BJ (cell line): Measurements from ENCODE around the gene PGM3. TPM values are rescaled to one million over a fixed set of nuclear protein-coding genes. Genes with fewer than 3 reads are reported as not detected.
A peak's percentile ranks its signal among the peaks of the same experiment; 100 is the strongest.
"Not testable (repeated sequence)": the region's sequence is repeated elsewhere in the genome, so short reads cannot be mapped to it uniquely, and the experiment has no call there.

Experiments
- CTCF ChIA-PET: fragments of 350-600 bp; formaldehyde crosslinking; extraction: SDS; loops from one replicate; lab custom pipeline; 2021; ENCODE audit warnings: antibody characterized with exemption, inconsistent platforms; lab: Yijun Ruan, JAX
- POLR2A ChIA-PET: fragments of 300-600 bp; sonication (Branson Sonifier 250); formaldehyde crosslinking; extraction: SDS; loops from one replicate; lab custom pipeline; 2021; ENCODE audit warnings: antibody characterized with exemption; lab: Charles Lee
- DNase-seq: peaks from one replicate; pipeline ENCODE4 v3.0.0-alpha.2; 2011; ENCODE audit warnings: low read depth
- H3K27me3 ChIP-seq: 2 replicates; pipeline ENCODE4 v1.6.0; 2011; ENCODE audit warnings: low read length; ENCODE audit not compliant: control insufficient read depth, insufficient read depth
- H3K36me3 ChIP-seq: 2 replicates; pipeline ENCODE4 v1.5.1; 2011; ENCODE audit warnings: low read length; ENCODE audit not compliant: control insufficient read depth, insufficient read depth
- H3K4me3 ChIP-seq: 2 replicates; pipeline ENCODE4 v1.5.1; 2011; ENCODE audit warnings: low read depth, mild to moderate bottlenecking, control low read depth, low read length
- CTCF ChIP-seq: IDR thresholded peaks from 2 replicates; pipeline ENCODE4 v1.5.1; 2011; ENCODE audit warnings: low read depth, mild to moderate bottlenecking, control low read depth, inconsistent platforms, low read length, moderate library complexity; ENCODE audit not compliant: insufficient read depth
- polyA plus RNA-seq: library from polyadenylated mRNA; depleted of rRNA; stranded (reverse); fragments of >200 nt; gene quantifications from 2 replicates; pipeline ENCODE4 v1.2.3, GENCODE V29; 2011

The PGM3 gene
- polyA plus RNA-seq, 1 experiment = 74.4 TPM

GRCh38 chr6:83192456-83192855, 609 bp downstream of the PGM3 start:
- TF ChIP-seq CTCF = no peak
- no peak for DNase-seq
- ChIA-PET POLR2A (no interaction called here), CTCF (interaction anchor here (1.5 to 9.4 kb wide), 2 partner anchors 126 to 320 kb away, joined by 3 to 70 read pairs; partner anchors contain the start of genes DOP1A, PRSS35 and UBE3D)
- Histone ChIP-seq H3K27me3 (no peaks in the 10 kb centered on the region), H3K36me3 (peaks cover 3% of the 10 kb centered on the region; the same call in 1 of the 2 replicates), H3K4me3 (peak overlapping the region; percentile 93)

- H3K4me3 ChIP-seq = peak overlapping the region; percentile 93
- DNase-seq, POLR2A ChIA-PET, H3K36me3 ChIP-seq, H3K27me3 ChIP-seq: not testable (repeated sequence)
- CTCF ChIA-PET = interaction anchor here (4.4 kb wide), 1 partner anchor 126 kb away, joined by 24 read pairs; the partner anchor contains the start of genes DOP1A and UBE3D
Measured at GRCh38 chr6:83191974-83192373, 1.1 kb downstream of the PGM3 start.

GRCh38 chr6:83190626-83191025, 2.4 kb downstream of the PGM3 start:
- TF ChIP-seq CTCF = no peak
- Histone ChIP-seq H3K4me3 (no peak overlapping the region), H3K36me3 (peaks cover 3% of the 10 kb centered on the region; the same call in 1 of the 2 replicates), H3K27me3 (no peaks in the 10 kb centered on the region)
- POLR2A ChIA-PET = interaction anchor here (0.8 kb wide), 1 partner anchor 943 kb away, joined by 3 read pairs; the partner anchor contains the start of gene IBTK
- no peak for DNase-seq
- CTCF ChIA-PET = interaction anchor here (1.5 to 4.4 kb wide), 2 partner anchors 23 to 124 kb away, joined by 3 to 24 read pairs; partner anchors contain the start of genes DOP1A and UBE3D

GRCh38 chr6:83188501-83188900, 4.6 kb downstream of the PGM3 start:
- CTCF ChIA-PET = interaction anchor here (4.4 kb wide), 1 partner anchor 122 kb away, joined by 24 read pairs; the partner anchor contains the start of genes DOP1A and UBE3D
- DNase-seq = no peak
- POLR2A ChIA-PET = no interaction called here
- no peak for TF ChIP-seq CTCF
- H3K36me3 ChIP-seq = peaks cover 8% of the 10 kb centered on the region
- H3K27me3 ChIP-seq = no peaks in the 10 kb centered on the region
- H3K4me3 ChIP-seq = no peak overlapping the region

GRCh38 chr6:83185096-83185495, 8.0 kb downstream of the PGM3 start:
- CTCF ChIA-PET = interaction anchor here (0.8 to 2.2 kb wide), 2 partner anchors 31 to 119 kb away, joined by 3 to 11 read pairs; partner anchors contain the start of gene UBE3D
- Histone ChIP-seq H3K4me3 (no peak overlapping the region), H3K36me3 (peaks cover 13% of the 10 kb centered on the region), H3K27me3 (no peaks in the 10 kb centered on the region)
- POLR2A ChIA-PET = no interaction called here
- no peak for TF ChIP-seq CTCF
- DNase-seq = no peak
